ENCODE results near the gene GPR158.
"Not testable (repeated sequence)": the region's sequence is repeated elsewhere in the genome, so short reads cannot be mapped to it uniquely, and the experiment has no call there.

GPR158 gene, protein sequence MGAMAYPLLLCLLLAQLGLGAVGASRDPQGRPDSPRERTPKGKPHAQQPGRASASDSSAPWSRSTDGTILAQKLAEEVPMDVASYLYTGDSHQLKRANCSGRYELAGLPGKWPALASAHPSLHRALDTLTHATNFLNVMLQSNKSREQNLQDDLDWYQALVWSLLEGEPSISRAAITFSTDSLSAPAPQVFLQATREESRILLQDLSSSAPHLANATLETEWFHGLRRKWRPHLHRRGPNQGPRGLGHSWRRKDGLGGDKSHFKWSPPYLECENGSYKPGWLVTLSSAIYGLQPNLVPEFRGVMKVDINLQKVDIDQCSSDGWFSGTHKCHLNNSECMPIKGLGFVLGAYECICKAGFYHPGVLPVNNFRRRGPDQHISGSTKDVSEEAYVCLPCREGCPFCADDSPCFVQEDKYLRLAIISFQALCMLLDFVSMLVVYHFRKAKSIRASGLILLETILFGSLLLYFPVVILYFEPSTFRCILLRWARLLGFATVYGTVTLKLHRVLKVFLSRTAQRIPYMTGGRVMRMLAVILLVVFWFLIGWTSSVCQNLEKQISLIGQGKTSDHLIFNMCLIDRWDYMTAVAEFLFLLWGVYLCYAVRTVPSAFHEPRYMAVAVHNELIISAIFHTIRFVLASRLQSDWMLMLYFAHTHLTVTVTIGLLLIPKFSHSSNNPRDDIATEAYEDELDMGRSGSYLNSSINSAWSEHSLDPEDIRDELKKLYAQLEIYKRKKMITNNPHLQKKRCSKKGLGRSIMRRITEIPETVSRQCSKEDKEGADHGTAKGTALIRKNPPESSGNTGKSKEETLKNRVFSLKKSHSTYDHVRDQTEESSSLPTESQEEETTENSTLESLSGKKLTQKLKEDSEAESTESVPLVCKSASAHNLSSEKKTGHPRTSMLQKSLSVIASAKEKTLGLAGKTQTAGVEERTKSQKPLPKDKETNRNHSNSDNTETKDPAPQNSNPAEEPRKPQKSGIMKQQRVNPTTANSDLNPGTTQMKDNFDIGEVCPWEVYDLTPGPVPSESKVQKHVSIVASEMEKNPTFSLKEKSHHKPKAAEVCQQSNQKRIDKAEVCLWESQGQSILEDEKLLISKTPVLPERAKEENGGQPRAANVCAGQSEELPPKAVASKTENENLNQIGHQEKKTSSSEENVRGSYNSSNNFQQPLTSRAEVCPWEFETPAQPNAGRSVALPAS (N-terminal part only)

DNA sequence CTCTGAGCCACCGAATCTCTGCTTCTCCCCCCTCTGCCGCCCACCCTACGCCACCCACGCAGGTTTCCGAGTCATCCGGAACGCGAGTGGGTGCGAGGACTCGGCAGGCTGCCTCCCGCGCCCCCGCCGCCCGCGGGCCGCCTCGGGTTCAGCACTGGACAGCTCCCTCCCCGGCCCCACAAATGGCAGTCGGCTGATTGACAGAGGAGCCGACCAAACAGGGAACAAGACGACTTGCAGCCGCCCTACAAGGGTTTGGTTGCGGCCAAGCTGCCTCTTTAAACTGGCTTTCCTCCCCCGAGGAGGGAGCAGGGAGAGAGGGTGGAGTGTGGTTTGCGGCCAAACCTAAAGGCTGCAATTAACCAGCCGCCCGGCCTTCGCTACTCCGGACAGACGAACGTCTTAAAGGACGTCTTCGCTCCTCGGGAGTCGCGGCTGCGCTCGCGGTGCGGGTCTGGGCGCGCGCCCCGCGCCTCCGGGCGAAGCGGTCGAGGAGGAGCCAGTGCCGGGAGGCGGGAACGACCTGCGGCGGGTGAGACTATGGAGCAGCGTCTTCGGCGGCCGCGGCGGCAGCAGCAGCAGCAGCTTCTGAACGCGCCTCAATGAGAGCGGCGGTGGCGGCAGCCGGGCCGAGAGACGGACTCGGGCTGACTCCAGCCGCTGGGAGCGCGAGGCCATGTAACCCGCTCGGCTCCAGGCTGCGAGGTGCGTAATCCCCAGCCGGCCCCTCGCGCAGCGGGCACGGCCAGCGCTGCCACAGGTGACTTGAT, at the start of gene GPR158:
Gene GPR158 (plus strand): TSS at position 541 of the 770 bp plus-strand sequence. CDS start 420 bp downstream, outside the sequence.
- no peak for FAIRE-seq

DNA sequence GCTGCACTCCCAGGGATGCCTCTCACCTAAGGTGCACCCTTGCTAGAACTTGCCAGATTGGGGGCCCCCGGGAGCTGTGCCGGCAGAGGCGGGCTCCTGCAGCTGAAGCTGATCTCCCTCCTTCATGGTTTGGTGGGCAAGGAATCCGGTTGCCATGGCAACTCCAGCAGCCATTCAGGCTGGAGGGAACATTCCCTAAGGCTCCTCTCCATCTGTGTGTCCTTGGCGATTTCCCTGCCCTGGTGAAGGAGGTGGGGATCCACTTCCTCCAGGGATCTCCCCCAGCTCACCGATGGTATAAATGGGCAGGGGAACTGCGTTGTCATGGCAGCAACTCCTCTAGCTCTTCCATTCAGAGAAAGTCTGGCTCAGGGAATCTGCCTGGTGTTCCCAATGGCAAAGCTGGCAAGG, 49.6 kb upstream of the GPR158 start:
- FAIRE-seq = no peak

GRCh38 chr10:25129592-25129991, 45.2 kb upstream of the GPR158 start:
- FAIRE-seq = no peak

GRCh38 chr10:25130906-25131305, 43.9 kb upstream of the GPR158 start:
- no peak for FAIRE-seq

DNA sequence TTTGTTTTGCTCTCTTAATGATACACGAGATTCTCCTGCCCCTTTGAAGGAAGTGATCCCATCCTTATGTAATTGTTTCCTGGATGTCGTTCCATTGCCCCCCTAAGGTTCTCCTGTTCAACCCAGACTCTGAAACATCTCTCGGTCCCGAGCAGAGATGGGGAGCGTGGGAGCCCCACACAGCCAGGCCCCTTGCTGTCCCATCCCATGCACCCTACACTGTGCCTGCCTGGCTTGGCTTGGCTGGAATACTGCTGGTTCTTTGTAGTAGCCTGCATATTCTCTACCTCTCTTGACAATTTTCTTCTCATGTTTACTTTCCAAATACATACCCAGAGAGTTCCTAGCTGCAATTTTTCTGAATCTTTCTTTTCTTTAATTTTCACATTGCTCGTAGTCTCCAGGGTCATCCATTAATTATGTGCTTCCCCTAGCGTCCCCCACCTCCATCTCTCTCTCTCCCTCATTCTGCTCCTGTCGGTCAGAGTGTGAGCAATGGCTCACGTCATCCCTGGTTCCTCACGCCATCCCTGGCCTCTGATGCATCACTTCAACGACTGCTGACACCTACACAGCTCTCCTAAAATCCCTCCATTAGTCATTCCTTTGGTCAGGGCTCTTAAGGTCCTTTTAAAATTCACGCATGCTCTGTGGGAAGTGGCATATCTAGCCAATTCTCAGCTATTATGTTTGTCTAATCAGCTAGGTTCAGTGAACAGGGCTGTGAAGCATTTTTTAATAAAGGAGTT, 32.5 kb upstream of the GPR158 start:
- no peak for FAIRE-seq

DNA sequence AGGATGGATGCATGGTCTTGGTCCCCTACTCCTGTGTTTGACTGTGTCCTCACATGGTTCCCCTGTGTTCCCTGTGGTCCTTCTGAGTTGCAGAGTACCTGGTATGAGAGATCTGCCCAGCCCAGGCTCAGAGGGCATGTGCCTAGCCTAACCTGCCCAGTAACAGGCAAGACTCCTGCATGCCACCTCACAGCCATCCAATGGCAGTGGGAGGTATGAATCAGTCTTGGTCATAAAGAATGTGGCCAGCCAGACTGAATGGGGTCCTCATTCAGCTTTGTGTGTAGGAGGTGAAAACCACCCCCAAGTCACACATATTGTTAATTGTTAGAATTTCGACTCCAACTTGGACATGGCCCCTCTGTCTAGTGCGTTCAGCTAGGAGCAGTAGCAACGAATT, 17.2 kb upstream of the GPR158 start:
- no peak for FAIRE-seq

GRCh38 chr10:25159591-25159990, 15.2 kb upstream of the GPR158 start:
- no peak for FAIRE-seq

GRCh38 chr10:25162391-25162790, 12.4 kb upstream of the GPR158 start:
- no peak for FAIRE-seq

DNA sequence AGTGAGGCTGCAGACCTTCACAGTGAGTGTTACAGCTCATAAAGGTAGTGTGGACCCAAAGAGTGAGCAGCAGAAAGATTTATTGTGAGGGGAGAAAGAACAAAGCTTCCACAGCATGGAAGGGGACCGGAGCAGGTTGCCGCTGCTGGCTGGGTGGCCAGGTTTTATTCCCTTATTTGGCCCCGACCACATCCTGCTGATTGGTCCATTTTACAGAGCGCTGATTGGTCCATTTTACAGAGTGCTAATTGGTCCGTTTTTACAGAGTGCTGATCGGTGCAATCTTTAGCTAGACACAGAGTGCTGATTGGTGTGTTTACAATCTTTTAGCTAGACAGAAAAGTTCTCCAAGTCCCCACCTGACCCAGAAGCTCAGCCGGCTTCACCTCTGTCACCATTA, 11.3 kb upstream of the GPR158 start:
- FAIRE-seq = not testable (repeated sequence)

DNA sequence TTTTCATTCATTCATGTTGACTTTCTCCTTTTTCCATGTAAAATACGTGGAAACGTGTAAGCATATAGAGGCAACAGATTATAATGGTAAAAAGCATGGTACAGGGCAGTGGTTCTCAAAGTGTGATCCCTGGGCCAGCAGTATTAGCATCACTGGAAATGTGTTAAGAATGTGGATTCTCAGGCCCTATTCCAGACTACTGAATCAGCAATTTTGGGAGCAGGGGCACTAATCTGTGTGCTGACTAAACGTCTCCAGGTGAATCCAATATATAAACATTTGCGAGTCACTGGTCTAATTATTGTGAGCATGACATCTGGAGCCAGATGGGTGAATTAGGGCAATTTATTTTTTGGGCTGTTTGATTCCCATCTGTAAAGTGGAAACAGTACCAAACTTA, 5.1 kb upstream of the GPR158 start:
- no peak for FAIRE-seq

DNA sequence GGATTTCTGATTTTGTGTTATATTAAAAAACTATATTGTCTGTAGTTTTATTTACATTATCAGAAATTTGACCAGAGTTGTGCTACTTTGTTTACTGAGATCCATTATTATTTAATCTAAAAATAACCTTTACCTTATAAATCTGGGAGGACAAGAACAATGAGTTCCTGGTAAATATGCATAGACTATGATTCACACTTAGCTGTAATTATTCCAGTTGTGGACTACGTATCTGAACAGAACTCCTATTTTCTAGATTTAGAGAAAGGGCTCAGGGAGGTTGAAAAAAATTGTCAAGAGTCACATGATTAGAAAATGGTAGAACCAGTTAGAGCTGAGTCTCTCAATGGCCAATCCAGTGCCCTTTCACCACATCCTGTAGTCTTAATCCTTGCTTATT, 4.2 kb upstream of the GPR158 start:
- FAIRE-seq = no peak

DNA sequence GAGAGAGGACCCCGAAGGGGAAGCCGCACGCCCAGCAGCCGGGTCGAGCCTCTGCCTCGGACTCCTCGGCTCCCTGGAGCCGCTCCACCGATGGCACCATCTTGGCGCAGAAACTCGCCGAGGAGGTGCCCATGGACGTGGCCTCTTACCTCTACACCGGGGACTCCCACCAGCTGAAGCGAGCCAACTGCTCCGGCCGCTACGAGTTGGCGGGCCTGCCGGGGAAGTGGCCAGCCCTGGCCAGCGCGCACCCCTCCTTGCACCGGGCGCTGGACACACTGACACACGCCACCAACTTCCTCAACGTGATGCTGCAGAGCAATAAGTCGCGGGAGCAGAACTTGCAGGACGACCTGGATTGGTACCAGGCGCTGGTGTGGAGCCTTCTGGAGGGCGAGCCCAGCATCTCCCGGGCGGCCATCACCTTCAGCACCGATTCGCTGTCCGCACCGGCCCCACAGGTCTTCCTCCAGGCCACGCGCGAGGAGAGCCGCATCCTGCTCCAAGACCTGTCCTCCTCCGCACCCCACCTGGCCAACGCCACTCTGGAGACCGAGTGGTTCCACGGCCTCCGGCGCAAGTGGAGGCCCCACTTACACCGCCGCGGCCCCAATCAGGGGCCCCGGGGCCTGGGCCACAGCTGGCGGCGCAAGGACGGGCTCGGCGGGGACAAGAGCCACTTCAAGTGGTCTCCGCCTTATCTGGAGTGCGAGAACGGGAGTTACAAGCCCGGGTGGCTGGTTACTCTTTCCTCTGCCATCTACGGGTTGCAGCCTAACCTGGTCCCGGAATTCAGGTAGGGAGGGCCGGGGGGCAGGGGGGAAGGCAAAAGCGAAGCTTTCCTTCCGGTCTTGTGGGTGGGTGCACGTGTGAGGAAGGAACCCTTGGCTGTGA, 973 bp downstream of the GPR158 start:
- FAIRE-seq = no peak

- FAIRE-seq = no peak
Measured at GRCh38 chr10:25176421-25176968, 1.7 kb downstream of the GPR158 start.

DNA sequence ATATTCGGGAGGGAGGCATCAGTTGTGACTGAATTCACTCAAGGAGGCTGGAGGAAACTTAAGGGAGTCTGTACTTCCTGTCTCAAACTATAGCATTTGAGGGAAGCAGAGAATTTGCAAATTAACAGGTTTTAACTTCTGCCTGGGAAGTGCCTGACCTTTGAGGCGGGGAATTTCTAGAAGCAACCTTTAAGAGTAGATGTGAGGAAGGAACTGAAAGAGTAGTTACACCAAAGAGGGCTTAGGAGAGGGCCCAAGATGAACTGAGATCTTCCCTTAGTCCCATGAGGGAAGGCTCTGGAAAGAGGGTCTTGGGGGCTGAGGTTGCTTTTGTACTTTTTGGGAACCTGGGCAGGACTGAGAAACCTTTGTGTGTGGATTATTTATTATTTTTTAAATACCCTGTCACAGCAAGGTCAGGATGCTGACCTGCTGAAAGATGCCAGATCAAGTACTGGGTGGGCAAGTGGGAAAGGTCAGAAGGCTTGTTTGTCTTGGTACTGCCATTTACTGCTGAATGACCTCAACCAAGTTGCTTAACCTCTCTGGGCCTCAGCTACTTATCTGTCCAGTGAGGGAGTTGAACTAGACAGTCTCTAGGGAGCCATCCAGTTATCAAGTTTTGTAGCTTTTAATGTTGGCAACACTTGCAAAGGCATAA, 2.4 kb downstream of the GPR158 start:
- FAIRE-seq = no peak

DNA sequence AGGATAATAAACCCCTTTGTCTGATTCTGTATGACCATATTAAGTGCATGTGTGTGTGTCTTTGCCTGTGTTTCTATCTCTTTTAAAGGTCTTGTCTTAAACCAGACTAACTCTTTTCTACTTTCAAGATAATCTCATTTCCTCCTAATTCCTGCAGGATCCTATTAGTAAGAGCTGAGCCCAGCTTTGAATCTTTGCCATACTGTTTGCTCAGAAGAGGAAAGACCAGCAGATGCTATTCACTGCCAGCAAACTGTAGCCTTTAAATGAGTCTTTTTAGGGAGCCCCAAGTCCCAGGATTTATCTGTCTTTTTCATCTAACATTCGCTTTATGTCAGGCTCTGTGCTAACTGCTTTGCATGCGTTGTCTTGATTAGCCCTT, 2.9 kb downstream of the GPR158 start:
- no peak for FAIRE-seq

GRCh38 chr10:25178411-25178810, 3.6 kb downstream of the GPR158 start:
- FAIRE-seq = no peak

- no peak for FAIRE-seq
Measured at GRCh38 chr10:25180801-25181200, 6.0 kb downstream of the GPR158 start.

- no peak for FAIRE-seq
Measured at GRCh38 chr10:25182636-25183035, 7.8 kb downstream of the GPR158 start.

DNA sequence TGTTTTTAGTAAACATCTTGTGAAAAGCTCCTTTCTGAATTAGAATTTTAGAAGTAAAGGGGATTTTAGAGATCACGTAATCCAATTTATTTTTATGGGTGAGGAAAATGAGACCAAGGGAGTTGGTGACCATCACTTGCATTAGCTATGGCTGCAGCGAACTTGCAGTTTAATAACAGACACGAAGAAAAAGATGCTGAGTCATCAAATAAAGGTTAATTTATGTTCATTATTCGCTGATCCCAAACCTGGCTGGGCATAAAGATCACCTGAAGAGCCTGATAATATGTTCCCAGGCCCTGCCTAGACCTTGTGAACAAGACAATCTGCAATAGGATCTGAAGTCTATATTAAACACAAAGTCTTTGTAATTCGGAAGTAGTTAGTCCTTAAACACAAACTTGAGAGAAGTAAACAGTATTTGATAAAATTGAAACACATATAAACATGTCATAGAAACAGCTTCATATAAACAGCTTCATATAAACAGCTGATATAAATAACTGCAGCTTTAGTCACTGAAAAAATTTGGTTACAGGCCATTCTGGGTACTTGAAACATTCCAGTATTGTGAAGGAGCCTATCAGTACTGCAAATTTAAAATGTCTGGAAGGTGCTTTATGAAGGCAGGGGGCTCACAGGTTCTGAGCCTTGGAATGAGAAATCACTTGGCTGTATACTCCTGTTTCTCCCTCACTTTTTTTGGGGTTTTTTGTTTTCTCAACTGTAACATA, 16.5 kb downstream of the GPR158 start:
- no peak for FAIRE-seq

All from G401.6 (cell line).